ENCODE results near the gene NTM. TPM values are rescaled to one million over a fixed set of nuclear protein-coding genes. Genes with fewer than 3 reads are reported as not detected.
A peak's percentile ranks its signal among the peaks of the same experiment; 100 is the strongest.

The NTM gene
- total RNA-seq, 4 donors from 2014 or later: 0.78 to 1.1 (median 0.88) TPM; not detected in 1

DNA sequence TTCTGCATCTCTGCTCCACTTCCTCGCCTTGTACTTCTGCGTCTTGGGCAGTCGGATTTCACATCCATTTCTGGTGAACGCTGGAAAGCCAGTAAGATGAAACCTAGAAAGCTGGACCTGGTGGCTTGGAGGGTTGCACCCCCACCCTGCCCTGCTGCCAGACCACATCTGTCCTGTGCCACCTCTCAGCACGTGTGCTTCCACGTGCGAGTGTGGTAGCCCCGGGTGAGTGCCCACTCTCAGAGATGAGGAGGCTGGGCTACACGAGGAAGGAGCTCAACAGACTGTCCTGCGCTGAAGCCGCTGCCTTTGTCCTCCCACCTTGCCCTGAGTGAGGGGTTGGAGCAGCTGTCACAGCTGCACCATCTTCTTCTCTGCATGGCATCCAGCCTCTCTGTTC, 77.5 kb downstream of the NTM start:
- no peaks in the 10 kb centered on the region for H3K27me3 ChIP-seq
- H3K4me3 ChIP-seq (replicated peaks in 1 of 3): no peak overlapping the region
- intact Hi-C loops (cut with DNase I): no loop called here
- no peaks in the 10 kb centered on the region for H3K36me3 ChIP-seq
- no peaks in the 10 kb centered on the region for H3K9me3 ChIP-seq
- 81 to 92% methylated on average over 4 to 11 of the region's 11 CpGs for WGBS, 2 donors
- no peak overlapping the region for H3K27ac ChIP-seq
- TF ChIP-seq, protein P1, sequence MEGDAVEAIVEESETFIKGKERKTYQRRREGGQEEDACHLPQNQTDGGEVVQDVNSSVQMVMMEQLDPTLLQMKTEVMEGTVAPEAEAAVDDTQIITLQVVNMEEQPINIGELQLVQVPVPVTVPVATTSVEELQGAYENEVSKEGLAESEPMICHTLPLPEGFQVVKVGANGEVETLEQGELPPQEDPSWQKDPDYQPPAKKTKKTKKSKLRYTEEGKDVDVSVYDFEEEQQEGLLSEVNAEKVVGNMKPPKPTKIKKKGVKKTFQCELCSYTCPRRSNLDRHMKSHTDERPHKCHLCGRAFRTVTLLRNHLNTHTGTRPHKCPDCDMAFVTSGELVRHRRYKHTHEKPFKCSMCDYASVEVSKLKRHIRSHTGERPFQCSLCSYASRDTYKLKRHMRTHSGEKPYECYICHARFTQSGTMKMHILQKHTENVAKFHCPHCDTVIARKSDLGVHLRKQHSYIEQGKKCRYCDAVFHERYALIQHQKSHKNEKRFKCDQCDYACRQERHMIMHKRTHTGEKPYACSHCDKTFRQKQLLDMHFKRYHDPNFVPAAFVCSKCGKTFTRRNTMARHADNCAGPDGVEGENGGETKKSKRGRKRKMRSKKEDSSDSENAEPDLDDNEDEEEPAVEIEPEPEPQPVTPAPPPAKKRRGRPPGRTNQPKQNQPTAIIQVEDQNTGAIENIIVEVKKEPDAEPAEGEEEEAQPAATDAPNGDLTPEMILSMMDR (IDR thresholded peaks at IDR 0.05): no peak
- no peak for TF ChIP-seq POLR2A (IDR thresholded peaks at IDR 0.05)
- no peak for DNase-seq
- no peaks in the 10 kb centered on the region for H3K4me1 ChIP-seq

DNA sequence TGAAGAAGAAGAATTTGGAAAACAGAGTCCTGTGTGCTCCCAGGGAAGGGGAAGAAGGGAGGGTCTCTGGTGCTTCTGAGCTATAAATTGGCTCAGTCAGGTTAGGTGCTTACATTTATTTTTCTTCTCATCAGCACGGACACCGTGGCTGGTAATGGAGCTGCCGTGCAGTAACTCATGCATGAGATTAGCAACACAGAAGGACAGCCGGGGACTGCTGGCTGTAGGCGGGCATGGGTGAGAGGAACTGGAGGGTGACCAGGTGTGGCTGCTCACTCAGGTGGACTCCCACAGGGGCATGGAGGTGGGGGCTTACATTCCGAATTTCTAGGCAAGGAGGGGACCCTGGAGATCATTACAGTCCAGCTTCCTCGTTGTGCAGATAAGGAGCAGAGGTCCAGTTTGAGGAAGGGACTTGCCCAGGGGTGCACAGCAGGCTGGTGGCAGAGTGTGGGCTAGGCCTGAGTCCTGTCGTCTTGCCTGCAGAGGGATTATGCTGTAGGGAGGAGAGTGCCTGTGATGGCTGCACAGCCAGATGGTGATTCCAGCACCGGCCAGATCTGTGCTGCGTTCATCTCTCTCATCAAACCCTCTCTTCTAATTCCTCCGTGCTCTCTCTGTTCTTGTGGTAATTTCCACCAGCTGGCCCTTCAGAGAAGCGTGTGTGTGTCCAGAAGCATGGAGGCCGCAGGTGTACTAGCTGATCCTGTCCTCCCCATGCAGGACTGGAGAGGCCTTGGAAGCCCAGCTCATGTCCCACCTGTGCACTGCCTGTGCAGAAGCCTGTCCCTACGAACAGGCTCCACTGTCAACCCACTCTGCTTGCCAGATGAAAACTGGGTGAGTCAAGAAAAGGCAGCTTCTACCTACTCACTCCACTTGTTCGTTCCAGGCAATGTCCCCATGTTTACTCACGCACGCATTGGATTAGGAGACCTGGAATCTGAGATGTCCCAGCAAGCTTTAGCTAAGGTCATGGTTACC, 78.9 kb downstream of the NTM start:
- intact Hi-C loops (cut with DNase I): no loop called here
- TF ChIP-seq, protein P1 (IDR thresholded peaks at IDR 0.05): no peak
- TF ChIP-seq POLR2A (IDR thresholded peaks at IDR 0.05): no peak
- peak; percentile 7 to 16 for DNase-seq
- Histone ChIP-seq H3K4me3 (replicated peaks in 1 of 3) (no peak overlapping the region), H3K9me3 (no peaks in the 10 kb centered on the region), H3K27me3 (no peaks in the 10 kb centered on the region), H3K27ac (no peak overlapping the region), H3K36me3 (no peaks in the 10 kb centered on the region), H3K4me1 (no peaks in the 10 kb centered on the region)
- WGBS, 2 donors: 69 to 74% methylated on average over 16 to 17 of the region's 17 CpGs

DNA sequence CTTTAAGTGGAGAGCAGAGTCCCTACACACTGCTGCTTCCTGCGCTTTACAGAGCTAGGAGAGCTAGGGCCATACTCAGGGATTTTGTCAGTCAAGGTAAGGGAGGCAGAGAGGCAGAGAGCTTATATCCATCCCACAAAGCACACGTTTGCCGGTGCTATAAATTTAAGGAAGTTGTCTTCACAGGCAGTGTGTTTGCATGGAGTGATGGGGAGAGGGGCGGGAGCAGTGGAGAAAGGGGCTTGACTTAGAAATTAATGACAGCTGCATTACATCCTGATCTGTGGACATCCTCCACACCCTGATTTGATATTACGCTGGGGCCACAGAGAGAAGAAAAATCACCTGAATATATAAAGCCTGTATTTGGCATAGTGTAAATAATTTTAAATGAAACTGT, 84.1 kb downstream of the NTM start:
- intact Hi-C loops (cut with DNase I): no loop called here
- DNase-seq: no peak
- Histone ChIP-seq H3K4me3 (replicated peaks in 1 of 3) (no peak overlapping the region), H3K27ac (no peak overlapping the region), H3K36me3 (no peaks in the 10 kb centered on the region), H3K27me3 (no peaks in the 10 kb centered on the region), H3K9me3 (no peaks in the 10 kb centered on the region), H3K4me1 (peaks cover 0 to 4% of the 10 kb centered on the region in 2 donors)
- TF ChIP-seq, protein P1 (IDR thresholded peaks at IDR 0.05): no peak
- no peak for TF ChIP-seq POLR2A (IDR thresholded peaks at IDR 0.05)
- 74 to 82% methylated on average over 5 of the region's 5 CpGs for WGBS, 2 donors

DNA sequence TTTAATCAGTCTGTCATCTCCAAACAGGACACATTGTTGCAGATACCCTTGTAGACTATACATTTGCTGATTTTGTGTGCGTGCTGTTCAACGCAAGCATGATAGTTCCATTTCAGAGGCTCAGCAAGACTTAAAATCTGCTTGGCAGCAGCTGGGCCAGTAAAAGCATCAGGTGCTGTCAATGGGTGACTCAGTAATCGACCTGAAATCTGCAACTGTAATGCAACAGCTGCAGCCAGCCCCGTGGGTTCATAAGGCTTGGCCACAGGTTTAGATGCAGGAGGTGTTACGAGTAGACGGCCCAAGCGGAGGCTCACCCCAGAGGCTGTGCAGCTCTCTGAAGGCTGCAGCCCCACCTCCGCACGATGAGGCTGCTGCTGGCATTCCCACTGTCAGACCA, 84.6 kb downstream of the NTM start:
- 92 to 93% methylated on average over 9 of the region's 9 CpGs for WGBS, 2 donors
- H3K4me3 ChIP-seq (replicated peaks in 1 of 3): no peak overlapping the region
- DNase-seq: no peak
- no peak overlapping the region for H3K27ac ChIP-seq
- H3K27me3 ChIP-seq: no peaks in the 10 kb centered on the region
- TF ChIP-seq POLR2A (IDR thresholded peaks at IDR 0.05): no peak
- TF ChIP-seq, protein P1 (IDR thresholded peaks at IDR 0.05): no peak
- H3K36me3 ChIP-seq: no peaks in the 10 kb centered on the region
- peaks cover 0 to 4% of the 10 kb centered on the region in 2 donors for H3K4me1 ChIP-seq
- no peaks in the 10 kb centered on the region for H3K9me3 ChIP-seq
- intact Hi-C loops (cut with DNase I): no loop called here
